HepG2 (cell line): ENCODE measurements around the gene DAPL1.

ENCODE experiments used
- SIN3A ChIP-seq: IDR thresholded peaks from 2 replicates; pipeline ENCODE4 v1.6.1; 2011; ENCODE audit warnings: low read depth, mild to moderate bottlenecking, control low read depth, low read length, borderline replicate concordance
- TRIM24 ChIP-seq: sonication (generic); formaldehyde crosslinking; IDR thresholded peaks from 2 replicates; pipeline ENCODE4 v1.8.0; 2022; ENCODE audit warnings: mild to moderate bottlenecking, missing genetic modification reagents

- TF ChIP-seq SIN3A (no peak), TRIM24 (CRISPR knock-in tag) (no peak)
These were observed 15.5 kb upstream of the DAPL1 start for GRCh38 chr2:158779621-158780020.
